ENCODE data around the gene SLC8A1. TPM values are rescaled to one million over a fixed set of nuclear protein-coding genes. Genes with fewer than 3 reads are reported as not detected.

SLC8A1 gene
- total RNA-seq, 1 experiment from 2014 or later = 199 TPM

GRCh38 chr2:40190457-40190856 lies 261.4 kb downstream of the SLC8A1 start:
- in situ Hi-C loops (cut with HindIII; ENCODE audit: low sequenced_read_pairs) = no loop called here
- no peak for DNase-seq (ENCODE audit: low spot score)

GRCh38 chr2:40189881-40190280 lies 262.0 kb downstream of the SLC8A1 start:
- DNase-seq (ENCODE audit: low spot score) = no peak
- in situ Hi-C loops (cut with HindIII; ENCODE audit: low sequenced_read_pairs) = no loop called here

DNA sequence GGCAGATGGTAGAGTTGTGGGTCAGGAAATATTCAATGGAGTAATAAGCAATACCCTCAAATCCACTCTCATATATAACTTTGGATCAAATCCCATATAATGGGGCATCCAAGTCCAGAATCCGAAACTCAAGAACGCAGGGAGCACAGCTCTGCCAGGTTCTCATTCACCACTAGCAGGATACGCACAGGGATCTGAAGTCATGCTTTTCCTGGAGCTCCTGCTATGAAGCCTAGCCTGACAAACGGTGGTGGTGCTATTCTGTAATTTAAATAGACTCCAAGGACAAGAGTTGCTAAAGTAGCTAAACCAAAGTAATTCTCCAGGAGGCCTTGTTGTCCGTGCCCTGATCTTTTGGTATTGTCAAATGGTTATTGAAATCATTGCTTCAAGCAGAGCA lies 264.8 kb downstream of the SLC8A1 start:
- no peak for DNase-seq (ENCODE audit: low spot score)

GRCh38 chr2:40184551-40184950 lies 267.3 kb downstream of the SLC8A1 start:
- no peak for DNase-seq (ENCODE audit: low spot score)
- in situ Hi-C loops (cut with HindIII; ENCODE audit: low sequenced_read_pairs) = no loop called here

More for the DNA sequence above, 264.8 kb downstream of the SLC8A1 start:
- in situ Hi-C loops (cut with HindIII; ENCODE audit: low sequenced_read_pairs) = no loop called here

- in situ Hi-C loops (cut with HindIII; ENCODE audit: low sequenced_read_pairs) = no loop called here
- DNase-seq (ENCODE audit: low spot score) = no peak
These were observed 270.0 kb downstream of the SLC8A1 start for GRCh38 chr2:40181855-40182254.

DNA sequence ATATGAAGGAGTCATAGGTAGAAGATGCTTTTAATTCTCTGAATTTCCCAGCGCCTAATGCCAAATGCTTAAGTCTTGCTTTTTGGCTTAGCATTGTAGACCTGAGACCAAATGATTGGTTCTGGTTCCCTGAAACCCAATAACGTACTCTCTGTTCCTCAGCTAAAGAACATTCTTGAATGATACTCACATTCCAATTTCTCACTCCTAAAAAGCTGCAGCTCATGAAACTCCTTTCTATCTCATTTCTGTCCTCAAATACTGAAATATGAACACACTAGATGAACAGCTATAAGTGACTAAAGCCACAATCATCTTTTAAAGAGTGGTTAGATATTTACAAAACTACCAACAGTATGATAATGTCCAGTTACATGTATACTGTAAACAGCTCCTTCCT lies 272.1 kb downstream of the SLC8A1 start:
- no peak for DNase-seq (ENCODE audit: low spot score)
- in situ Hi-C loops (cut with HindIII; ENCODE audit: low sequenced_read_pairs) = no loop called here

GRCh38 chr2:40178971-40179370 lies 272.9 kb downstream of the SLC8A1 start:
- no peak for DNase-seq (ENCODE audit: low spot score)
- in situ Hi-C loops (cut with HindIII; ENCODE audit: low sequenced_read_pairs) = no loop called here

DNA sequence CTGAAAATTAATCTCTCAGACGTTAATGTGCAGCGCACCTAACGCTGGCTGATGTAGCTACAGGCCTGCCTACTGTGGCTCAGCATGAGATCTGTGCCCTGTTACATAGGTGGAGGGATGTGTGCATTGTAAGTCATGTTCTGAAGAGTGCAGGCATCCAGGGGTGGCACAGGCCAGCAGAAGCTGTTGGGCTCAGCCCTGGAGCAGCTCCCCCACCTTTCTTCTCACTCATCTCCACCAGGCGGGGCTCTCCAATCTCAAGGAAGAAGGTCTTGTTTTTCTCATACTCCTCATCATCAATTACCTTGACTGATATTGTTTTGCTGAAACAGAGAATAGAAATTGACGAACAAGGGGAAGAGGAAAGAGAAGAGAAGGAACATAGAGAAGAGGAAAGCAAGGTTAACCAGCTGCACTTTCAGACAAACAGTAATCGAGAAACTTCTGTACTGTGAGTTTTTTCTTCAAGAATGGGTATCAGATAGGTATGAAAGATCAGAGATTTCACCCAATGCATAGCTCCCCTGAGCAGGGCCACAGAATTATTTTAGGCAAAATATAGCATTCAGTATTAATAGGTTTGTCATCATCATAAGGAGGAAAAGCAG lies 273.6 kb downstream of the SLC8A1 start:
- no peak for DNase-seq (ENCODE audit: low spot score)
- in situ Hi-C loops (cut with HindIII; ENCODE audit: low sequenced_read_pairs) = no loop called here

DNA sequence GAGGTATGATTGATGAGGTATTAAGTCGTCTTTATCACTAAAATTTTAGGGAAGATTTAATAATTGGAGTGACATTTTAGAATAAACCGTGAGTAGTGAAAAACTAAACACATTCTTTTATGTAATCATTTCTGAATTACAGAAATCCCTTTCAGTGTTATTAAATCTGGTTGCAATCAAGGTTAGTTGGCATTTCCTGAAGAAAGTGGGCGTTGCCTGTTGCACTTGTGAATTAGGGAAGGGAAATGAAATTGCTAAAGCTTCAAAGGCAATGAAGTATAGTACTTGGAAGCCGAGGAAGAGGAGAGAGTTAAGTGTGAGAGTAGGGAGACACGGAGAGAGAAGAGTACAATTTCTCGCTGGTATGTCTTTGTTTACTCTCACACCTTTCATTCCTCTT lies 274.5 kb downstream of the SLC8A1 start:
- in situ Hi-C loops (cut with HindIII; ENCODE audit: low sequenced_read_pairs) = no loop called here
- no peak for DNase-seq (ENCODE audit: low spot score)

GRCh38 chr2:40173276-40173675 lies 278.6 kb downstream of the SLC8A1 start:
- in situ Hi-C loops (cut with HindIII; ENCODE audit: low sequenced_read_pairs) = no loop called here
- no peak for DNase-seq (ENCODE audit: low spot score)

DNA sequence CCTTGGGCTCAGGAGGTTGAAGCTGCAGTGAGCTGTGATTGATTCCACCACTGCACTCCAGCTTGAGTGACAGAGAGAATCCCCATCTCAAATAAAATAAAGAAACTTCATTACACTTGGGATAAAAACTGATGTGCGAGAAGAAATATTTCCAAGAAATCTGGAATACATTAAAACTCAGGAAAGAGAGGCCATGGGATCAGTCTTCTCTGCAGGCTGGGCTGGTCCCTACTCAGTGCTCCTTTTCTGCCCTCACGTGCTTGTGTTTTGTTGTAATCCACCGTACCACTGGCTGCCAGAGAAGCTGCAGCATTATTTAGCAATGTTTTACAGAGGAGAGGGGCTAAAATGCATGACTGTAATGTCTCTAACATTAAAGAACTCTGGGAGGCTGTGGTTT lies 282.0 kb downstream of the SLC8A1 start:
- in situ Hi-C loops (cut with HindIII; ENCODE audit: low sequenced_read_pairs) = no loop called here
- no peak for DNase-seq (ENCODE audit: low spot score)

DNA sequence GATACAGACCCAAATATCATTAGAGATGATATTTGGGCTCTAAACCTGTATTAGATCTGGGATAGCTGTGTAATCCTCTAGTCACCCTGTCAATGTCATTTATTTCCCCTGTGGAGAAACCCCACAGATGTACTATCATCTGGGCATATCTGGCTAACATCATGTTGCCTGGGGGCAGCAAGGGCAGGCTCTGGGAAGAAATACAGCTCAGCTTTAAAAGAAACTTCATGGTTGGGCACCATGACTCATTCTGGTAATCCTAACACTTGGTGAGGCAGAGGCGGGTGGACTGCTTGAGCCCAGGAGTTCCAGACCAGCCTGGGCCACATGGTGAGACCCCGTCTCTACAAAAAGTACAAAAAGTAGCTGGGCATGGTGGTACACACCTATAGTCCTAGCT lies 282.5 kb downstream of the SLC8A1 start:
- DNase-seq (ENCODE audit: low spot score) = no peak
- in situ Hi-C loops (cut with HindIII; ENCODE audit: low sequenced_read_pairs) = no loop called here

- no peak for DNase-seq (ENCODE audit: low spot score)
- in situ Hi-C loops (cut with HindIII; ENCODE audit: low sequenced_read_pairs) = no loop called here
These were observed 283.3 kb downstream of the SLC8A1 start for GRCh38 chr2:40168546-40168945.

- in situ Hi-C loops (cut with HindIII; ENCODE audit: low sequenced_read_pairs) = no loop called here
- no peak for DNase-seq (ENCODE audit: low spot score)
These were observed 283.9 kb downstream of the SLC8A1 start for GRCh38 chr2:40168032-40168431.

DNA sequence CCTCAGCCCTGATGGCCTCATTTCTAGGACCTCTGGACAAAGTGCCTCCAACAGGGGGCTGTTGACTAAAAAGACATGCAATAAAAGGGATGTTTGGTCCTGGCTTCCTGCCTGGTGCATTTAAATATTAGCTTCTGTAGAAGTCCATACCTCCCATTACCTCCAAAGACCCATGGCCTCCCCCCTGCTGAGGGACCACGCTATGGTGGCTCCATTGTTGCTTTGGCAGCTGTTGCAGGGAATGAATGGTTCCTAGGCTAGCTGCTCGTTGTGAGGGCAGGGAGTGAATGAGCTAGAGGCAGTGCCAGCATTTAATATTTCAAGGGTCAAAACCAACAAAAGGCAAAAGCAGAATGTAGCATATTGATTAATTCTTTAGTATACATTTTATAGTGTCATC lies 285.9 kb downstream of the SLC8A1 start:
- in situ Hi-C loops (cut with HindIII; ENCODE audit: low sequenced_read_pairs) = no loop called here
- no peak for DNase-seq (ENCODE audit: low spot score)

DNA sequence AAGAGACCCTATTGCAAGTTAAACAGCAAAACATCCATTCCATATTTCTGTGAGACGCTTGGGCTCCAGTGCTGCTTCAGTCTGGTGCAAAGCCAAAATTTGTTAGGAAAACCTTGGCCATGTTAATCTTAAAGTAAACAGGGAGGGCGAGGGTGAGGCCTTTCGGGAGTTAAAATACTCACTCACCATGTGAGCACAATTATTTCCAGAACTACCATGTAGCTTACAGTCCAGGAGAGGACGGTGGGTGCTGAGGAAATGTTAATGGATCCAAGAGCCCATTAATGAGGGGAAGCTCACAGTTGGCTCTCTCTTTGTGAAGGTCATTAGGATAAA lies 286.4 kb downstream of the SLC8A1 start:
- DNase-seq (ENCODE audit: low spot score) = no peak
- in situ Hi-C loops (cut with HindIII; ENCODE audit: low sequenced_read_pairs) = no loop called here

GRCh38 chr2:40164736-40165508 lies 287.0 kb downstream of the SLC8A1 start:
- in situ Hi-C loops (cut with HindIII; ENCODE audit: low sequenced_read_pairs) = no loop called here

GRCh38 chr2:40161986-40162385 lies 289.9 kb downstream of the SLC8A1 start:
- in situ Hi-C loops (cut with HindIII; ENCODE audit: low sequenced_read_pairs) = no loop called here
- DNase-seq (ENCODE audit: low spot score) = no peak

More at GRCh38 chr2:40164736-40165508, 287.0 kb downstream of the SLC8A1 start:
- no peak for DNase-seq (ENCODE audit: low spot score)

DNA sequence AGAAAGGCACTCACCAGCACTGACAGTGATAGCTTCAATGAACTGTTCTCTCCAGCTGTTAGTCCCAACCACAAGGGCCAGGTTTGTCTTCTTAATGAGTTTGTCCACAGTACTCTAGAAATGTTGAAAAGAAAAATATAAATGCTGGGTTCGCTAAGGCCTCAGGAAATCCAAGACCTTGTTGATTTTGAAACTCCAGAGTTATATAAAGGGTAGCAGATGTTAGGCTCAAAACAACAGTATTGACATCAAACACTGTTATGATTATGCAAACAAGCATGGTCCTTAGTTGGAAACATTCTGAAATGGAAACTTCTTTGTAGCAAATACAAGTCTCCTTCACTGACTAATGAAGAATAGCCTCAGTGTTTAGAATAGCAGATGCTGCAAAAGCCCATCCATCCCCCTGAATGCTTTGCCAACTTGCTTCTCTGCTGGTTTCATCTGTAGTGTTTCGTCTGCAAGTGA lies 291.1 kb downstream of the SLC8A1 start:
- no peak for DNase-seq (ENCODE audit: low spot score)
- in situ Hi-C loops (cut with HindIII; ENCODE audit: low sequenced_read_pairs) = no loop called here

DNA sequence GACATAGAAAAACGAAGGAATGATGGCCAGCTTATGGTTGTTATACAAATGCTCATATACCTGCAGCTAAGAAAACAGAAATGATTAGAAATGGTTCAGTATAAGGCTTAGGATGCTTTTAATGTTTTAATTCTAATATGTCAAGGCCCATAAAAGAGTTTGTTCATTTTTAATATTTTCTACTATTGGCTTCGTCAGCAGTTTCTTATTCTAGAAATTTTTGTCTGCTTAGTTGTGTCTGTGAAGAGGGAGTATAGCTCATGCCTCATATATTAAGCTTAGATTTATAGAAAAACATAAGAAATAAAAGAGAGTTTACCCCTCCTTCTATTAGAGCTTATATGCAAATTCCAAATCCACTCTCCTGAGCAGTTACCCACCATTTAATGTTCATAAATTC lies 292.6 kb downstream of the SLC8A1 start:
- in situ Hi-C loops (cut with HindIII; ENCODE audit: low sequenced_read_pairs) = no loop called here
- DNase-seq (ENCODE audit: low spot score) = no peak

GRCh38 chr2:40158781-40159180 lies 293.1 kb downstream of the SLC8A1 start:
- in situ Hi-C loops (cut with HindIII; ENCODE audit: low sequenced_read_pairs) = no loop called here
- no peak for DNase-seq (ENCODE audit: low spot score)
